ENCODE data around the gene CDC27.
"Not testable (repeated sequence)": the region's sequence is repeated elsewhere in the genome, so short reads cannot be mapped to it uniquely, and the experiment has no call there.

The CDC27 gene

DNA sequence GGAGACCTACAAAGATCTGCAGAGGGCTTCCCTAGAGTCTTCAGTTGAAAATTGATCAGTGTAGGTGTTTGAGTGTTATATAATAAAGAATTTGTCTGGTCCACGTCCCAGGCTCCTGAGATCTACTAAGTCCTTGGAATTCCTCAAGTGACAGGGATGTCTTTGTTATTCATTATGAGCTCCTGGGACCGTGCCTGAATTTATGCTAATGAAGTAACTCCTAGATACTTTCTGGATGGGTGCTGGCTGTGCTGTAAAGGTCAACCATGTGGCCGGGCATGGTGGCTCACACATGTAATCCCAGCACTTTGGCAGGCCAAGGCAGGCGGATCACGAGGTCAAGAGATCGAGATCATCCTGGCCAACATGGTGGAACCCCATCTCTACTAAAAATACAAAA lies 43.7 kb downstream of the CDC27 start:
- in situ Hi-C loops (cut with MboI; ENCODE audit: low sequenced_read_pairs): no loop called here

- in situ Hi-C loops (cut with MboI; ENCODE audit: low sequenced_read_pairs): no loop called here
Observed at GRCh38 chr17:47135235-47135634, 53.9 kb downstream of the CDC27 start.

GRCh38 chr17:47134354-47134753 lies 54.7 kb downstream of the CDC27 start:
- in situ Hi-C loops (cut with MboI; ENCODE audit: low sequenced_read_pairs): not testable (repeated sequence)

GRCh38 chr17:47131761-47132160 lies 57.3 kb downstream of the CDC27 start:
- in situ Hi-C loops (cut with MboI; ENCODE audit: low sequenced_read_pairs): no loop called here

DNA sequence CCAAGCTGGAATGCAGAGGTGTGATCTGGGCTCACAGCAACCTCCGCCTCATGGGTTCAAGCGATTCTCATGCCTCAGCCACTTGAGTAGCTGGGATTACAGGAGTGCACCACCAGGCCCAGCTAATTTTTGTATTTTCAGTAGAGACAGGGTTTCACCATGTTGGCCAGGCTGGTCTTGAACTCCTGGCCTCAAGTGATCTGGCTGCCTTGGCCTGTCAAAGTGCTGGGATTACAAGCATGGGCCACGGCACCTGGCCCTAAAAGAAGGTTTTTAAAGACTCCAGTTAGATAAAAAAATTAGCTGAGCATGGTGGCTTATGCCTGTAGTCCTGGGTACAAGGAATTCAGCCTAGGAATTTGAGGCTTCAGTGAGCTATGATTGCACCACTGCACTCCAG lies 62.3 kb downstream of the CDC27 start:
- in situ Hi-C loops (cut with MboI; ENCODE audit: low sequenced_read_pairs): not testable (repeated sequence)

DNA sequence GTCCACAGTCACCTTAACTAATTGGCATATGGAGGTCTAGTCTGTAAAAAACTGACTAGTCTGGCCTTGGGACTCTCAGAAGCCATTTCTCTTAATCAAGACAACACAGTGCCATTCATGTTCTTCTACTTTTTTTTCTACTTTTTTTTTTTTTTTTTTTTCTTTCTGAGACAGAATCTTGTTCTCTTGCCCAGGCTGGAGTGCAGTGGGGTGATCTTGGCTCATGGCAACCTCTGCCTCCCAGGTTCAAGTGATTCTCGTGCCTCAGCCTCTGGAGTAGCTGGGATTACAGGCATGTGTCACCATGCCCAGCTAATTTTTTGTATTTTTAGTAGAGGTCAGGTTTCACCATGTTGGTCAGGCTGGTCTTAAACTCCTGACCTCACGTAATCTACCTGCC lies 65.8 kb downstream of the CDC27 start:
- in situ Hi-C loops (cut with MboI; ENCODE audit: low sequenced_read_pairs): not testable (repeated sequence)

DNA sequence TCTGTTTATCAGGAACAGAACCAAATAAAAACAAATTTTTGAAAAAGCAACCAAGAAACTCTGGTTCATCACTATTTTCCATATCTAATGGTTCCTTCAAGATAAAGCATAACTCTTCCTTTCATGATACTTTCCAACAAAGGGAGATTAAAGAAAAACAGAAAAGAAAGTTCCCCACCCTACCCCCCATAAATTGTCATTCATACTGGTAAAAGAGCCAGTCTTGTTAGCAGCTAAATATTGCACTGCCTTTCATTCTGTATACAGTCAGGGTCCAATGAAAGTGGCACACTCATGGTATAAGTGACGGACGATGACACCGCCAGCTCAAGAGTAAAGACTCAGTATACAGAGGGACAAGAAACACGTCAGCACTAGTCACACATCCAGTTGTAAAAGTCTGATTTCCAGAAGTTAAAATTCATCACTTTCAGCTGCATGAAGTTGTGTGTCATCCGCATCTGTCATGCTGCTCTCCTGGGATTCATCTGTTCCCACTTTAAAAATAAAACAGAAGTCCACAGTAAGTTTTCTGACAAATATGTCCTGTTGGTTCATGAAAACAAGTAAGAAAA lies 68.5 kb downstream of the CDC27 start:
- in situ Hi-C loops (cut with MboI; ENCODE audit: low sequenced_read_pairs): no loop called here

DNA sequence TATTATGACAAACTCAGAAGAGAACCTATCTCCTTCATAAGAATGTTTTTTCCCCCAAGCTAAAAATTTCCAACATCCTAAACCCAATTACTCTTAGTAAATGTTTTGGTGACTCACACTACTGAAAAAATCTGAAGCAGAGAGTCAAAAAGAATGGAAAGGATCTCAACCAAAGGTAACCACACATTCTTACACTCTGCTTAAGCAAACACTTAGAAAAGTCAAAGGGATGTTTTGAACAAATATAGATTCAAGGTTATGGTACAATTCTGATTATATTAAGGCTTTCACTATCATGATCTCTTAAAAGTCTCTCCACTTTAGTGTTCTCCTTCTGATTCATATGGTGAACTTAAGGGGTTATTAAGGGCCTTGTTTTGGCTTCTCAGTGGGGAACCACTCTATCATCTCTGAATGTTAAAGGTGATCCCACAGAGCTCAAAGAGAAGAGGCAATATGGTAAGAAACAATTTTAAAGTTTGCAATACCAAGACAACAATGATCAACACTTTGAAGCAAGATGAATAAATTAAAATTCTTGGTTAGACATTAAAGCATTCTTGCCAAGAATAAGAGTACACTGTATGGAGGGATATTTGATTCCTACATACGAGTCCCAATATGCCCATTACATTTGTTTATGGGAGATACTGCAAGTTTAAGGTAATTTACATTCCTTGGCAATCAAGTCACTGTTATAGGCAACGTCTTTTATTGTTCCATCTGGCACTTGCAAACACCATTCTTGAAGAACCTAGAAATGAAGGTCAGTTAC lies 69.2 kb downstream of the CDC27 start:
- in situ Hi-C loops (cut with MboI; ENCODE audit: low sequenced_read_pairs): no loop called here

GRCh38 chr17:47117386-47117785 lies 71.7 kb downstream of the CDC27 start:
- in situ Hi-C loops (cut with MboI; ENCODE audit: low sequenced_read_pairs): no loop called here

GRCh38 chr17:47106130-47106529 lies 83.0 kb downstream of the CDC27 start:
- in situ Hi-C loops (cut with MboI; ENCODE audit: low sequenced_read_pairs): no loop called here

GRCh38 chr17:47105246-47105645 lies 83.8 kb downstream of the CDC27 start:
- in situ Hi-C loops (cut with MboI; ENCODE audit: low sequenced_read_pairs): not testable (repeated sequence)

DNA sequence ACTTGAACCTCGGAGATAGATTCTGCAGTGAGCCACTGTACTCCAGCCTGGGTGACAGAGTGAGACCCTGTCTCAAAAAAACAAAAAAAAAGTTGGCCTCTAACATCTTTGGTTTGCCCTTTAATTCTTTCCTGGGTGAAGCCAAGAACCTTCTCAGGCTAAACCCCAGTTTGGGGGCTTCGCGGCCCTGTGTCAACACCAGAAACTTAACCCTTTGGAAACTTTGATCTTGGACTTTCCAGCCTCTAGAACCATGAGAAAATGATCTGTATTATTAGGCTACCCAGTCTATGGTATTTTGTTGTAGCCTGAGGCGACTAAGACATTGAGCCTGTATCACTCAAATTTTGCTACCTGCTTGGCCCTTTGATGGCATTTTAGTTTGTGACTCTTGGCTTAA lies 86.2 kb downstream of the CDC27 start:
- in situ Hi-C loops (cut with MboI; ENCODE audit: low sequenced_read_pairs): no loop called here

GRCh38 chr17:47099987-47100711 lies 88.9 kb downstream of the CDC27 start:
- in situ Hi-C loops (cut with MboI; ENCODE audit: low sequenced_read_pairs): no loop called here

- in situ Hi-C loops (cut with MboI; ENCODE audit: low sequenced_read_pairs): no loop called here
Observed at GRCh38 chr17:47099451-47099986, 89.6 kb downstream of the CDC27 start.

DNA sequence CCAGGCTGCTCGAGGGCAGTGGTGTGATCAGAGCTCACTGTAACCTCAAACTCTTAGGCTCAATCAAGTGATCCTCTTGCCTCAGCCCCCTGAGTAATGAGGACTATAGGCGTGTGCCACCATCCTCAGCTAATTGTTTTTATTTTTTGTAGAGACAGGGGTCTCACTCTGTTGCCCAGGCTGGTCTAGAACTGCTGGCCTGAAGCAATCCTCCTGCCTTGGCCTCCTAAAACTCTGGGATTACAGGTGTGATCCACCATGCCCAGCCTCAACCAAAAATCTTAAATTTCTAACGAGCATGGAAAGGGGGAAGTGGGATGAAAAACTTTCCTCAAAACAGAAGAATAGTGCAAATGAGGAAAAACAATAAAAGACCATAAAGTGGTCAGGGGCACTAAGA lies 92.8 kb downstream of the CDC27 start:
- in situ Hi-C loops (cut with MboI; ENCODE audit: low sequenced_read_pairs): no loop called here

DNA sequence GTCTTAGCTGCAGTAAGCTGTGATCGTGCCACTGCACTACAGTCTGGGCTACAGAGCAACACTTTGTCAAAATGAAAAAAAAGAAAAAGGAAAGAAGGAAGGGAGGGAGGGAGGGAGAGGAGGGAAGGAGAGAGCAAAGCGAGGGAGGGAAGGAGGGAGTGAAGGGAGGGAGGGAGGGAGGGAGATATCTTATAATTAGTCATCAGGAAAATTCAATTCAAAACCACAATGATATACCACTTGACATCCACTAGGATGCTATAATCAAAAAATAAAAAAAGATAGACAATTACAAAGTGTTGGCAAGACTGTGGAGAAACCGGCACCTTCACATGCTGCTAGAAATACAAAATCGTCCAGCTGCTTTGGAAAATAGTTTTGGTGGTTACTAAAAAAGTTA lies 93.8 kb downstream of the CDC27 start:
- in situ Hi-C loops (cut with MboI; ENCODE audit: low sequenced_read_pairs): no loop called here

- in situ Hi-C loops (cut with MboI; ENCODE audit: low sequenced_read_pairs): no loop called here
Observed at GRCh38 chr17:47087093-47087492, 102.0 kb downstream of the CDC27 start.

GRCh38 chr17:47085736-47086135 lies 103.4 kb downstream of the CDC27 start:
- in situ Hi-C loops (cut with MboI; ENCODE audit: low sequenced_read_pairs): no loop called here

DNA sequence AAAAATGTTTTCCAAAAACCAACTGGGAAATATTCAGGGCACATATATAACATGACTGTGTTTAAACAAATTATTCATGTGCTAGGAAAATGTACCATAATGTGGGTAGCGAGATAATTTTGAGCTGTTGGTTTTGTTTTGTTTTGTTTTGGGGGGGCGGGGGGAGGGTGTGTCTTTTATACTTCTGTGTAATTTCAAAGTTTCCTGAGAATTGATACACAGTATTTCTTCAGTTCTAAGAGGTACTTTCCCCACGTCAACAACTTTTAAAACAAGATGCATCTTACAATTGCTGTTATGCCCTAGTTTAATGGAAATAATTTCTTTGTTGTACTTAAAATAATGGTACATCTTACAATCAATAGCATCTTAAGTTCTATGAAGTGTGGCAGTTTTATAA lies 110.3 kb downstream of the CDC27 start:
- in situ Hi-C loops (cut with MboI; ENCODE audit: low sequenced_read_pairs): no loop called here

DNA sequence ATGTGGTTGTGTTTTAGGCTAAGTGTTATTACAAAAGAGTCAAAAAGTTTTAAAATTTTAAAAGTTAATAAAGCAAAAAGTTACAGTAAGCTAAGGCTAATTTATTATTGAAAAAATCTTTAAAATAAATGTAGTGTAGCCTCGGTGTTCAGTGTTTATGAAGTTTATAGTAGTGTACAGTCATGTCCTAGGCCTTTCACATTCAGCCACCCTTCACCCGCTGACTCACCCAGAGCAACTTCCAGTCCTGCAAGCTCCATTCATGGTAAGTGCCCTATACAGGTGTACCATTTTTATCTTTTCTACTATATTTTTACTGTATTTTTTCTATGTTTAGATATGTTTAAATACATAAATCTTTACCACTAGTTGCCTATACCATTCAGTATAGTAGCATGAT lies 111.5 kb downstream of the CDC27 start:
- in situ Hi-C loops (cut with MboI; ENCODE audit: low sequenced_read_pairs): no loop called here

GRCh38 chr17:47076171-47076570 lies 112.9 kb downstream of the CDC27 start:
- in situ Hi-C loops (cut with MboI; ENCODE audit: low sequenced_read_pairs): no loop called here

DNA sequence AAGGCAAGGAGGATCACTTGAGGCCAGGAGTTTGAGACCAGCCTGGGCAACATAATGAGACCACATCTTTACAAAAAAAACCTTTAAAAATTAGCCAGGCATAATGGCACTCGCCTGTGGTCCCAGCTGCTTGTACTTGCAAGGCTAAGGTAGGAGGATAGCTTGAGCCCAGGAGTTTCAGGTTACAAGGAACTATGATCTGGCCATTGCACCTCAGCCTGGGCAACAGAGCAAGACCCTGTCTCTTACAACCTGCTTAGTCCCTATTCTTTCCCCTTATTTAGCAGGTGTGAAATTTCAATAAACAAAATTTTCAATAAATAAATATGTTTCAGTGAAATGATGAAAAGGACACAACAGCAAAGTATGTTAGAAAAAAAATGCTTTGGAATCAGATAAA lies 114.7 kb downstream of the CDC27 start:
- in situ Hi-C loops (cut with MboI; ENCODE audit: low sequenced_read_pairs): not testable (repeated sequence)
